Right lobe of liver (tissue), 6 donors: ENCODE results near the gene SPINK7. TPM values are rescaled to one million over a fixed set of nuclear protein-coding genes. Genes with fewer than 3 reads are reported as not detected.

Source experiments
- ATAC-seq, 4 donors: fragments of 200-7000 bp; cut with Tn5 transposase; one replicate each; pipeline ENCODE4 v1.9.1; 2020; ENCODE audit warnings: mild to moderate bottlenecking in 4 of 4, moderate library complexity in 4 of 4
- DNase-seq, 3 donors: peaks; one replicate each; pipeline ENCODE4 v3.0.0-alpha.2; 2020
- H3K27ac ChIP-seq, 3 donors: fragments of 200-600 bp; one replicate each; pipeline ENCODE4 v1.8.0; 2022
- H3K27me3 ChIP-seq, 2 donors: fragments of 200-600 bp; one replicate each; pipeline ENCODE4 v1.8.0; 2022
- H3K36me3 ChIP-seq, 4 donors: fragments of 200-600 bp; sonication (generic) in 1 of 4; one replicate each; pipeline versions ENCODE4 v1.5.1 to v1.8.0; 2017 to 2022; ENCODE audit warnings: control low read depth in 1 of 4
- H3K4me1 ChIP-seq, 4 donors: fragments of 200-600 bp; sonication (generic) in 1 of 4; one replicate each; pipeline versions ENCODE4 v1.5.1 to v1.8.0; 2017 to 2022; ENCODE audit warnings: control low read depth in 1 of 4
- H3K4me3 ChIP-seq, 3 donors: fragments of 200-600 bp; one replicate each; pipeline ENCODE4 v1.8.0; 2022
- H3K9me3 ChIP-seq, 4 donors: fragments of 200-600 bp; sonication (generic) in 1 of 4; one replicate each; pipeline versions ENCODE4 v1.5.1 to v1.8.0; 2017 to 2022; ENCODE audit warnings: control low read depth in 1 of 4
- CTCF ChIP-seq, 4 donors: fragments of 200-600 bp in 3 of 4; fragments of 450-650 bp in 1 of 4; IDR thresholded peaks; one replicate each; pipeline versions ENCODE4 v1.5.1 to v1.8.0; 2016 to 2022; ENCODE audit warnings: antibody characterized with exemption in 4 of 4, mild to moderate bottlenecking in 2 of 4
- POLR2A ChIP-seq: fragments of 450-650 bp; IDR thresholded peaks from one replicate; pipeline ENCODE4 v1.6.1; 2017; ENCODE audit warnings: antibody characterized with exemption, mild to moderate bottlenecking
- WGBS: methylation state at CpG from one replicate; pipeline ENCODE4 v1.1.6; 2018; ENCODE audit warnings: low coverage, low lambda C conversion rate; ENCODE audit not compliant: insufficient coverage; ENCODE audit errors: missing lambda C conversion rate; 5-methylcytosine and 5-hydroxymethylcytosine counted together
- intact Hi-C, 2 donors: fragments of 100-400 bp; cut with DNase I; formaldehyde crosslinking; loops; one replicate each; pipeline versions ENCODE4 v1.11.2 to v1.14.1; 2022
- total RNA-seq, 6 experiments: library from RNA; depleted of rRNA in 2 of 6; stranded (reverse); fragments of >200 nt in 2 of 6; fragmentation: NEBNext Ultra II Directional in 3 of 6; extraction: Animal tissue kit (Norgen Biotek cat#: 25700) in 3 of 6; gene quantifications; one replicate each; pipeline versions ENCODE4 v1.1.0 to v1.2.4, GENCODE V29; 2016 to 2023
- donor health status: DM: no; HTN: yes; CAD: no.
- donor health status: DM: no; HTN: no; CAD: no.
- donor health status: DM: no; HTN: no; CAD: no.
- donor health status: DM: no; HTN: yes; CAD: no.
- donor health status: DM: no; HTN: yes; CAD: no.

SPINK7 gene
- total RNA-seq, 6 experiments from 2014 or later, result not detected

- TF ChIP-seq CTCF (IDR thresholded peaks at IDR 0.05) (peak; percentile 28 to 47 (median 44)), POLR2A (no peak)
- WGBS, result 63% methylated on average over 6 of the region's 6 CpGs
- Histone ChIP-seq H3K27me3 (no peaks in the 10 kb centered on the region), H3K4me1 (no peaks in the 10 kb centered on the region), H3K4me3 (no peak overlapping the region), H3K36me3 (no peaks in the 10 kb centered on the region), H3K27ac (no peak overlapping the region), H3K9me3 (no peaks in the 10 kb centered on the region)
- DNase-seq (no peak), ATAC-seq (peak; percentile 39 to 60 (median 53))
- intact Hi-C loops, result no loop called here
Observed at GRCh38 chr5:148290271-148291195, 21.7 kb upstream of the SPINK7 start.

- no peak for ATAC-seq
Observed at GRCh38 chr5:148297731-148298130, 14.5 kb upstream of the SPINK7 start.

GRCh38 chr5:148306446-148306845 is 5.8 kb upstream of the SPINK7 start:
- intact Hi-C loops, result no loop called here
- ATAC-seq (no peak), DNase-seq (no peak)
- Histone ChIP-seq H3K27me3 (no peaks in the 10 kb centered on the region), H3K4me1 (no peaks in the 10 kb centered on the region), H3K4me3 (no peak overlapping the region), H3K36me3 (no peaks in the 10 kb centered on the region), H3K9me3 (peaks cover 0 to 3% (median 0%) of the 10 kb centered on the region in 4 donors), H3K27ac (no peak overlapping the region)
- TF ChIP-seq CTCF (IDR thresholded peaks at IDR 0.05) (no peak), POLR2A (no peak)
- 50% methylated on average over 1 of the region's 1 CpG for WGBS

More at GRCh38 chr5:148297731-148298130, 14.5 kb upstream of the SPINK7 start:
- Histone ChIP-seq H3K27ac (no peak overlapping the region), H3K4me3 (no peak overlapping the region), H3K36me3 (no peaks in the 10 kb centered on the region), H3K4me1 (no peaks in the 10 kb centered on the region), H3K9me3 (no peaks in the 10 kb centered on the region), H3K27me3 (no peaks in the 10 kb centered on the region)
- WGBS, result 75% methylated on average over 4 of the region's 4 CpGs
- intact Hi-C loops, result no loop called here
- TF ChIP-seq CTCF (IDR thresholded peaks at IDR 0.05) (no peak), POLR2A (no peak)
- no peak for DNase-seq

GRCh38 chr5:148309019-148309418 is 3.2 kb upstream of the SPINK7 start:
- no peak for DNase-seq
- no peaks in the 10 kb centered on the region for H3K27me3 ChIP-seq
- intact Hi-C loops, result no loop called here

More at GRCh38 chr5:148309019-148309418, 3.2 kb upstream of the SPINK7 start:
- 58% methylated on average over 2 of the region's 3 CpGs for WGBS
- Histone ChIP-seq H3K4me1 (no peaks in the 10 kb centered on the region), H3K9me3 (peaks cover 0 to 3% (median 0%) of the 10 kb centered on the region in 4 donors), H3K4me3 (no peak overlapping the region), H3K36me3 (no peaks in the 10 kb centered on the region), H3K27ac (no peak overlapping the region)
- no peak for ATAC-seq
- TF ChIP-seq CTCF (IDR thresholded peaks at IDR 0.05) (no peak), POLR2A (no peak)
